CD14-positive monocyte (primary cell): ENCODE results near the gene CPLANE2. TPM values are rescaled to one million over a fixed set of nuclear protein-coding genes. Genes with fewer than 3 reads are reported as not detected.
A peak's percentile ranks its signal among the peaks of the same experiment; 100 is the strongest.

Experiments
- DNase-seq, 3 donors: peaks; one replicate each; pipeline ENCODE4 v3.0.0-alpha.2; 2011 to 2022
- H2AFZ ChIP-seq: 2 replicates; pipeline ENCODE4 v1.6.0; 2012; ENCODE audit warnings: mild to moderate bottlenecking, low read depth, low read length, inconsistent platforms; ENCODE audit not compliant: insufficient read depth, poor library complexity, severe bottlenecking
- H3K27ac ChIP-seq, 2 donors: 1 replicate in 1 of 2; 2 replicates in 1 of 2; pipeline ENCODE4 v1.5.1; 2012 to 2013; ENCODE audit warnings: low read length in 2 of 2, control low read depth in 1 of 2, inconsistent platforms in 1 of 2, low read depth in 1 of 2, mild to moderate bottlenecking in 1 of 2
- H3K27me3 ChIP-seq, 2 donors: one replicate each; pipeline versions ENCODE4 v1.6.0 to v1.6.1; 2011 to 2013; ENCODE audit warnings: low read length in 2 of 2; ENCODE audit not compliant: control insufficient read depth in 2 of 2, insufficient read depth in 2 of 2
- H3K36me3 ChIP-seq, 2 donors: replicated peaks in 1 of 2; 1 replicate in 1 of 2; 2 replicates in 1 of 2; pipeline versions ENCODE4 v1.5.1 to v1.6.1; 2012 to 2013; ENCODE audit warnings: low read length in 2 of 2, control low read depth in 1 of 2, inconsistent platforms in 1 of 2, mild to moderate bottlenecking in 1 of 2; ENCODE audit not compliant: insufficient read depth in 2 of 2, control insufficient read depth in 1 of 2
- H3K4me1 ChIP-seq, 2 donors: 1 replicate in 1 of 2; 2 replicates in 1 of 2; pipeline versions ENCODE4 v1.5.1 to v1.6.1; 2012 to 2013; ENCODE audit warnings: low read length in 2 of 2, control low read depth in 1 of 2, inconsistent platforms in 1 of 2, mild to moderate bottlenecking in 1 of 2, moderate library complexity in 1 of 2; ENCODE audit not compliant: insufficient read depth in 2 of 2, control insufficient read depth in 1 of 2
- H3K4me2 ChIP-seq: replicated peaks from 2 replicates; pipeline ENCODE3; 2012; ENCODE audit warnings: low read length, moderate library complexity, mild to moderate bottlenecking; ENCODE audit not compliant: poor library complexity, severe bottlenecking; ENCODE audit errors: extremely low read depth
- H3K4me3 ChIP-seq, 3 experiments: fragments of 200-600 bp in 1 of 3; sonication (generic) in 1 of 3; replicated peaks in 1 of 3; 1 replicate in 2 of 3; 2 replicates in 1 of 3; pipeline ENCODE4 v1.5.1; 2011 to 2013; ENCODE audit warnings: low read length in 3 of 3, mild to moderate bottlenecking in 3 of 3, control low read depth in 2 of 3, low read depth in 2 of 3, inconsistent platforms in 1 of 3, moderate library complexity in 1 of 3
- H3K79me2 ChIP-seq: 2 replicates; pipeline ENCODE4 v1.6.0; 2012; ENCODE audit warnings: mild to moderate bottlenecking, control low read depth, inconsistent platforms, low read length, moderate library complexity; ENCODE audit not compliant: insufficient read depth
- H3K9ac ChIP-seq: 2 replicates; pipeline ENCODE4 v1.6.0; 2017; ENCODE audit warnings: low read length, mild to moderate bottlenecking; ENCODE audit not compliant: insufficient read depth, poor library complexity, severe bottlenecking
- H3K9me3 ChIP-seq, 2 donors: replicated peaks in 1 of 2; 1 replicate in 1 of 2; 2 replicates in 1 of 2; pipeline versions ENCODE4 v1.5.1 to v1.6.1; 2012 to 2013; ENCODE audit warnings: low read length in 2 of 2, control low read depth in 1 of 2; ENCODE audit not compliant: control insufficient read depth in 1 of 2, insufficient read depth in 1 of 2
- H4K20me1 ChIP-seq: 2 replicates; pipeline ENCODE4 v1.6.0; 2012; ENCODE audit warnings: mild to moderate bottlenecking, low read length, control low read depth, moderate library complexity; ENCODE audit not compliant: insufficient read depth
- H3K27ac Mint-ChIP-seq, 7 donors: one replicate each; pipeline ENCODE4 v1.8.0; 2020; ENCODE audit warnings: mild to moderate bottlenecking in 7 of 7, mixed read lengths in 7 of 7, moderate library complexity in 6 of 7, inconsistent platforms in 2 of 7
- H3K27me3 Mint-ChIP-seq, 3 donors: one replicate each; pipeline ENCODE4 v1.8.0; 2021 to 2022; ENCODE audit warnings: low read depth in 3 of 3, mild to moderate bottlenecking in 3 of 3, mixed read lengths in 3 of 3, moderate library complexity in 3 of 3, inconsistent platforms in 1 of 3
- H3K36me3 Mint-ChIP-seq, 2 donors: one replicate each; pipeline ENCODE4 v1.8.0; 2020; ENCODE audit warnings: mixed read lengths in 2 of 2, inconsistent platforms in 1 of 2, mild to moderate bottlenecking in 1 of 2
- H3K4me1 Mint-ChIP-seq: one replicate; pipeline ENCODE4 v1.8.0; 2020; ENCODE audit warnings: mild to moderate bottlenecking, mixed read lengths
- H3K4me3 Mint-ChIP-seq, 2 donors: one replicate each; pipeline ENCODE4 v1.8.0; 2020; ENCODE audit warnings: mild to moderate bottlenecking in 2 of 2, mixed read lengths in 2 of 2, moderate library complexity in 1 of 2
- H3K9me3 Mint-ChIP-seq, 7 donors: one replicate each; pipeline ENCODE4 v1.8.0; 2020 to 2022; ENCODE audit warnings: mixed read lengths in 7 of 7, mild to moderate bottlenecking in 6 of 7, moderate library complexity in 6 of 7, inconsistent platforms in 2 of 7
- CTCF ChIP-seq: fragments of 200-600 bp; IDR thresholded peaks from one replicate; pipeline ENCODE4 v1.8.0; 2022; ENCODE audit warnings: antibody characterized with exemption, mild to moderate bottlenecking
- WGBS: methylation state at CpG from one replicate; pipeline ENCODE4 v1.1.5; 2013; ENCODE audit warnings: missing lambda C conversion rate; ENCODE audit not compliant: insufficient coverage; 5-methylcytosine and 5-hydroxymethylcytosine counted together
- intact Hi-C, 2 donors: fragments of 100-400 bp; cut with micrococcal nuclease; formaldehyde crosslinking; loops; one replicate each; pipeline versions ENCODE4 v1.15.0 to v1.15.1; 2023
- polyA plus RNA-seq, 3 donors: library from polyadenylated mRNA; depleted of rRNA in 1 of 3; unstranded in 2 of 3; stranded (reverse) in 1 of 3; fragments of 300-500 nt in 2 of 3; fragments of >200 nt in 1 of 3; fragmentation: Illumina TruSeq in 2 of 3; gene quantifications; 1 replicate in 2 of 3; 2 replicates in 1 of 3; pipeline ENCODE4 v1.2.3, GENCODE V29; 2012 to 2021

Gene CPLANE2
- polyA plus RNA-seq, 3 donors = 0.54 to 1.7 (median 1.4) TPM

GRCh38 chr1:16221499-16221898, 15.5 kb downstream of the CPLANE2 start:
- WGBS = 100% methylated on average over 1 of the region's 1 CpG

GRCh38 chr1:16219968-16220500, 16.9 kb downstream of the CPLANE2 start:
- peaks cover 0 to 4% of the 10 kb centered on the region in 2 donors for H3K27me3 ChIP-seq
- Mint-ChIP-seq H3K36me3 (no peaks in the 10 kb centered on the region), H3K9me3 (peaks cover 0 to 3% (median 0%) of the 10 kb centered on the region in 7 donors), H3K27ac (peak overlapping the region in 1 of 7 donors; percentile 46), H3K4me1 (peaks cover 29% of the 10 kb centered on the region), H3K4me3 (no peak overlapping the region), H3K27me3 (peaks cover 7 to 16% (median 16%) of the 10 kb centered on the region in 3 donors)
- no peak for DNase-seq
- no peak overlapping the region for H3K4me2 ChIP-seq
- H3K36me3 ChIP-seq = no peaks in the 10 kb centered on the region
- H3K4me3 ChIP-seq = no peak overlapping the region
- peaks cover 16 to 23% of the 10 kb centered on the region in 2 donors for H3K4me1 ChIP-seq
- H4K20me1 ChIP-seq = no peaks in the 10 kb centered on the region
- no peaks in the 10 kb centered on the region for H3K9me3 ChIP-seq
- peak overlapping the region; percentile 61 for H2AFZ ChIP-seq
- 96% methylated on average over 3 of the region's 4 CpGs for WGBS
- TF ChIP-seq CTCF = no peak
- H3K79me2 ChIP-seq = no peaks in the 10 kb centered on the region
- H3K9ac ChIP-seq = no peak overlapping the region
- no peak overlapping the region for H3K27ac ChIP-seq
- intact Hi-C loops = loop anchor here in 1 of 2 donors (2.0 kb wide), 1 partner anchor 15 kb away; no protein-coding TSS in a partner anchor

More at GRCh38 chr1:16221499-16221898, 15.5 kb downstream of the CPLANE2 start:
- Mint-ChIP-seq H3K27ac (no peak overlapping the region), H3K9me3 (peaks cover 2 to 9% (median 6%) of the 10 kb centered on the region in 7 donors), H3K4me1 (peaks cover 22% of the 10 kb centered on the region), H3K36me3 (peaks cover 0 to 3% of the 10 kb centered on the region in 2 donors), H3K27me3 (peaks cover 15 to 23% (median 18%) of the 10 kb centered on the region in 3 donors), H3K4me3 (no peak overlapping the region)
- H3K36me3 ChIP-seq = no peaks in the 10 kb centered on the region
- no peak overlapping the region for H3K27ac ChIP-seq
- H2AFZ ChIP-seq = no peak overlapping the region
- TF ChIP-seq CTCF = no peak
- no peaks in the 10 kb centered on the region for H3K79me2 ChIP-seq
- peaks cover 9 to 15% of the 10 kb centered on the region in 2 donors for H3K4me1 ChIP-seq
- H4K20me1 ChIP-seq = no peaks in the 10 kb centered on the region
- no peak overlapping the region for H3K4me2 ChIP-seq
- peaks cover 0 to 15% of the 10 kb centered on the region in 2 donors for H3K27me3 ChIP-seq
- intact Hi-C loops = no loop called here
- no peak overlapping the region for H3K9ac ChIP-seq
- H3K9me3 ChIP-seq = peaks cover 6 to 8% of the 10 kb centered on the region in 2 donors
- no peak for DNase-seq
- no peak overlapping the region for H3K4me3 ChIP-seq
